GM12891 (cell line): ENCODE data around the gene CAMTA1.

Source experiments
- POLR2A ChIP-seq: IDR thresholded peaks from 2 replicates; pipeline ENCODE4 v1.6.1; 2011; ENCODE audit warnings: low read depth, low read length, control low read depth
- POLR2AphosphoS5 ChIP-seq: IDR thresholded peaks from 2 replicates; pipeline ENCODE4 v1.6.1; 2011; ENCODE audit warnings: low read depth, low read length, control low read depth

GRCh38 chr1:7473223-7474142 is 688.2 kb downstream of the CAMTA1 start:
- TF ChIP-seq POLR2A (no peak), POLR2AphosphoS5 (no peak)
